HepG2 (cell line): ENCODE measurements around the gene SMC1B. TPM values are rescaled to one million over a fixed set of nuclear protein-coding genes. Genes with fewer than 3 reads are reported as not detected.
A peak's percentile ranks its signal among the peaks of the same experiment; 100 is the strongest.

Experiments
- DNMT1 ChIP-seq: sonication (generic); formaldehyde crosslinking; IDR thresholded peaks from 2 replicates; pipeline ENCODE4 v1.5.1; 2020; ENCODE audit warnings: mild to moderate bottlenecking, missing genetic modification reagents
- ELF4 ChIP-seq: sonication (generic); formaldehyde crosslinking; IDR thresholded peaks from 2 replicates; pipeline ENCODE4 v1.5.0; 2020; ENCODE audit warnings: missing genetic modification reagents, mild to moderate bottlenecking, moderate library complexity, borderline replicate concordance
- GATAD1 ChIP-seq: IDR thresholded peaks from 2 replicates; pipeline ENCODE4 v1.6.1; 2016; ENCODE audit warnings: missing genetic modification reagents, missing compliant biosample characterization
- HIVEP1 ChIP-seq: sonication (generic); formaldehyde crosslinking; IDR thresholded peaks from 2 replicates; pipeline ENCODE4 v1.4.0; 2020; ENCODE audit warnings: mild to moderate bottlenecking, missing genetic modification reagents
- KLF9 ChIP-seq: IDR thresholded peaks from 2 replicates; pipeline ENCODE4 v1.6.1; 2016; ENCODE audit warnings: low read depth
- NR2F6 ChIP-seq, 2 experiments: IDR thresholded peaks; 2 replicates each; pipeline ENCODE4 v1.6.1; 2016; ENCODE audit warnings: antibody characterized with exemption in 1 of 2, mild to moderate bottlenecking in 1 of 2
- PLRG1 ChIP-seq: fragments of 450-650 bp; conservative IDR thresholded peaks from 2 replicates; pipeline ENCODE4 v1.6.1; 2016
- POLR2AphosphoS5 ChIP-seq: IDR thresholded peaks from 2 replicates; pipeline ENCODE4 v1.6.1; 2012; ENCODE audit warnings: low read depth, low read length
- SMC3 ChIP-seq: IDR thresholded peaks from 2 replicates; pipeline ENCODE4 v1.6.1; 2011; ENCODE audit warnings: low read length, improper control_type of control experiment
- SOX13 ChIP-seq, 3 experiments: fragments of 450-650 bp in 1 of 3; sonication (generic) in 1 of 3; formaldehyde crosslinking in 1 of 3; IDR thresholded peaks in 2 of 3; conservative IDR thresholded peaks in 1 of 3; 2 replicates each; pipeline versions ENCODE4 v1.5.0 to v1.6.1; 2016 to 2020; ENCODE audit warnings: antibody characterized with exemption in 1 of 3, mild to moderate bottlenecking in 1 of 3, missing compliant biosample characterization in 1 of 3, missing genetic modification reagents in 1 of 3, moderate library complexity in 1 of 3
- TOE1 ChIP-seq: sonication (generic); formaldehyde crosslinking; IDR thresholded peaks from 2 replicates; pipeline ENCODE4 v1.4.0; 2020; ENCODE audit warnings: mild to moderate bottlenecking, missing genetic modification reagents
- ZFP1 ChIP-seq: IDR thresholded peaks from 2 replicates; pipeline ENCODE4 v1.6.1; 2016
- ZNF232 ChIP-seq: sonication (generic); formaldehyde crosslinking; IDR thresholded peaks from 2 replicates; pipeline ENCODE4 v1.4.0; 2020; ENCODE audit warnings: missing genetic modification reagents, borderline replicate concordance
- ZNF329 ChIP-seq: sonication (generic); formaldehyde crosslinking; IDR thresholded peaks from 2 replicates; pipeline ENCODE4 v1.9.0; 2021; ENCODE audit warnings: low read depth, mild to moderate bottlenecking, missing genetic modification reagents
- ZNF562 ChIP-seq: sonication (generic); formaldehyde crosslinking; IDR thresholded peaks from 2 replicates; pipeline ENCODE4 v1.8.0; 2022; ENCODE audit warnings: missing genetic modification reagents, borderline replicate concordance
- ZNF619 ChIP-seq: sonication (generic); formaldehyde crosslinking; IDR thresholded peaks from 2 replicates; pipeline ENCODE4 v1.4.0; 2020; ENCODE audit warnings: mild to moderate bottlenecking, missing genetic modification reagents
- ZNF652 ChIP-seq: IDR thresholded peaks from 2 replicates; pipeline ENCODE4 v1.6.1; 2016; ENCODE audit warnings: low read depth, borderline replicate concordance
- ZNF772 ChIP-seq: sonication (generic); formaldehyde crosslinking; IDR thresholded peaks from 2 replicates; pipeline ENCODE4 v1.5.0; 2020; ENCODE audit warnings: mild to moderate bottlenecking, missing genetic modification reagents
- ZNF782 ChIP-seq: sonication (generic); formaldehyde crosslinking; IDR thresholded peaks from 2 replicates; pipeline ENCODE4 v1.4.0; 2020; ENCODE audit warnings: missing genetic modification reagents, mild to moderate bottlenecking, borderline replicate concordance
- ZSCAN21 ChIP-seq: sonication (generic); formaldehyde crosslinking; IDR thresholded peaks from 2 replicates; pipeline ENCODE4 v1.8.0; 2022; ENCODE audit warnings: mild to moderate bottlenecking, missing genetic modification reagents, moderate library complexity, borderline replicate concordance
- polyA plus RNA-seq, 8 experiments: library from polyadenylated mRNA; depleted of rRNA in 3 of 8; stranded (reverse) in 7 of 8; unstranded in 1 of 8; fragments of >200 nt; fragmentation: Illumina TruSeq in 4 of 8; extraction: Trizol in 4 of 8; gene quantifications; 2 replicates each; pipeline versions ENCODE4 v1.2.1 to v1.2.3, GENCODE V29; 2011 to 2016; ENCODE audit warnings: low read depth in 4 of 8, missing spikeins in 1 of 8, mixed read lengths in 1 of 8; ENCODE audit not compliant: insufficient read depth in 1 of 8
- total RNA-seq, 5 experiments: library from RNA; depleted of rRNA; stranded (reverse); fragments of >200 nt; fragmentation: Illumina TruSeq; extraction: Trizol; gene quantifications; 2 replicates each; pipeline ENCODE4 v1.2.3, GENCODE V29; 2016; ENCODE audit warnings: low read depth in 1 of 5
- TF ChIP-seq, protein P1 (sequence below): sonication (generic); formaldehyde crosslinking; IDR thresholded peaks from 2 replicates; pipeline ENCODE4 v1.8.1; 2022; ENCODE audit warnings: mild to moderate bottlenecking, missing genetic modification reagents
- TF ChIP-seq, protein P2 (sequence below): sonication (generic); formaldehyde crosslinking; IDR thresholded peaks from 2 replicates; pipeline ENCODE4 v1.5.0; 2020; ENCODE audit warnings: missing genetic modification reagents
- TF ChIP-seq, protein P3 (sequence below): sonication (generic); formaldehyde crosslinking; IDR thresholded peaks from 2 replicates; pipeline ENCODE4 v1.8.1; 2022; ENCODE audit warnings: low read depth, mild to moderate bottlenecking, missing genetic modification reagents
- TF ChIP-seq, protein P4 (sequence below): sonication (generic); formaldehyde crosslinking; IDR thresholded peaks from 2 replicates; pipeline ENCODE4 v1.4.0; 2020; ENCODE audit warnings: missing genetic modification reagents, mild to moderate bottlenecking, borderline replicate concordance

SMC1B gene
- total and polyA plus RNA-seq, 2 of the 13 experiments (the other 11 are each of a cell fraction or from before 2014, with no cell fraction given) = not detected

DNA sequence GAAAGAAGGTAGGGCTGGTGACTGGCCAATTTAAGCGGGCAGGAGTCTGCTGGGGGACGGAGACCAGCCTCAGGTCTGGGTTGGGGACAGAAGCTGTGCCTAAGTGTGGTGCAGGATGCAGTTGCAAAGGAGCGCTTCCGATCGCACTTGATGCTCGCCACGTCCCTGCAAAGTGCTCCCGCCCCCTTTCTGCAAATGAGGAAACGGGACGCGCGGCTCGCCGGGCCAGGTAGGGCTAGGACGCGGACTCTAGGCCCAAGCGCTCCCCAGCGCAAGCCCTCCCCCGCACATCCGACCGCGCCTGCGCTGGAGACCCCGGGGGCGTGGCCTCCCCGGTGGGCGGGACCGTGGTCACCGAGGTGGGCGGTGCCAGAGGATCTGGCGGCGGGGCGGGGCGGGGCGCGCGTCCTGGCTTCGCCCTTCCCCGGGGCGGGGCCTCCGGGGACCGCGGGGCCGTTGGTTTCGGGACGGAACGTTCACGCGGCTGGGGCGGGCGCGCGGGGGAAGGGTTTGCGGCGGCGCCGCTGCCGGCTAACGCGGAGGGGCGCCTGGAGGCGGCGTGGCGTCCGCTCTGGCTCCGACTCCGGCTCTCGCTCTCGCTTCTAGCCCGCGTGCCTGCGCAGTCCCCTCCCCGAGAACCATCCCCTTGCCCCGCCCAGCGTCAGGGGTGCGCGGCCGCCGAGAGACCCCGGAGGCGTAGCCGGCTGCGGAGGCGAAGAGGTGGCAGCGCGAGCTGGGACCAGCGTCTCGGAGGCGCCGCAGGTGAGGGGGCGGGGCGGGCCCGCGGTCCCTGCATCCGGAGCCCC is 103.8 kb downstream of the SMC1B start, which contains the start of gene FAM118A (continued):
- no peak for TF ChIP-seq ZNF232
- TF ChIP-seq, protein P1, sequence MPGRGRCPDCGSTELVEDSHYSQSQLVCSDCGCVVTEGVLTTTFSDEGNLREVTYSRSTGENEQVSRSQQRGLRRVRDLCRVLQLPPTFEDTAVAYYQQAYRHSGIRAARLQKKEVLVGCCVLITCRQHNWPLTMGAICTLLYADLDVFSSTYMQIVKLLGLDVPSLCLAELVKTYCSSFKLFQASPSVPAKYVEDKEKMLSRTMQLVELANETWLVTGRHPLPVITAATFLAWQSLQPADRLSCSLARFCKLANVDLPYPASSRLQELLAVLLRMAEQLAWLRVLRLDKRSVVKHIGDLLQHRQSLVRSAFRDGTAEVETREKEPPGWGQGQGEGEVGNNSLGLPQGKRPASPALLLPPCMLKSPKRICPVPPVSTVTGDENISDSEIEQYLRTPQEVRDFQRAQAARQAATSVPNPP = 0 out of 2 replicates have a peak, but pooled peaks have one; percentile 58
- no peak for TF ChIP-seq SOX13 (IDR thresholded peaks at IDR 0.05)
- TF ChIP-seq SOX13 (CRISPR knock-in tag; conservative IDR thresholded peaks at IDR 0.05 in 1 of 2, IDR thresholded peaks at IDR 0.05 in 1 of 2) = no peak
- TF ChIP-seq ZNF772 = peak; percentile 36; the same call in 1 of the 2 replicates
- no peak for TF ChIP-seq SMC3
- TF ChIP-seq, protein P2, sequence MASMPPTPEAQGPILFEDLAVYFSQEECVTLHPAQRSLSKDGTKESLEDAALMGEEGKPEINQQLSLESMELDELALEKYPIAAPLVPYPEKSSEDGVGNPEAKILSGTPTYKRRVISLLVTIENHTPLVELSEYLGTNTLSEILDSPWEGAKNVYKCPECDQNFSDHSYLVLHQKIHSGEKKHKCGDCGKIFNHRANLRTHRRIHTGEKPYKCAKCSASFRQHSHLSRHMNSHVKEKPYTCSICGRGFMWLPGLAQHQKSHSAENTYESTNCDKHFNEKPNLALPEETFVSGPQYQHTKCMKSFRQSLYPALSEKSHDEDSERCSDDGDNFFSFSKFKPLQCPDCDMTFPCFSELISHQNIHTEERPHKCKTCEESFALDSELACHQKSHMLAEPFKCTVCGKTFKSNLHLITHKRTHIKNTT (CRISPR knock-in tag) = no peak
- peak; percentile 34; the same call in 1 of the 2 replicates for TF ChIP-seq ZNF329 (CRISPR knock-in tag)
- no peak; the same call in 1 of the 2 replicates for TF ChIP-seq DNMT1 (CRISPR knock-in tag)
- no peak for TF ChIP-seq KLF9 (CRISPR knock-in tag)
- TF ChIP-seq ZNF562 = no peak
- TF ChIP-seq, protein P3, sequence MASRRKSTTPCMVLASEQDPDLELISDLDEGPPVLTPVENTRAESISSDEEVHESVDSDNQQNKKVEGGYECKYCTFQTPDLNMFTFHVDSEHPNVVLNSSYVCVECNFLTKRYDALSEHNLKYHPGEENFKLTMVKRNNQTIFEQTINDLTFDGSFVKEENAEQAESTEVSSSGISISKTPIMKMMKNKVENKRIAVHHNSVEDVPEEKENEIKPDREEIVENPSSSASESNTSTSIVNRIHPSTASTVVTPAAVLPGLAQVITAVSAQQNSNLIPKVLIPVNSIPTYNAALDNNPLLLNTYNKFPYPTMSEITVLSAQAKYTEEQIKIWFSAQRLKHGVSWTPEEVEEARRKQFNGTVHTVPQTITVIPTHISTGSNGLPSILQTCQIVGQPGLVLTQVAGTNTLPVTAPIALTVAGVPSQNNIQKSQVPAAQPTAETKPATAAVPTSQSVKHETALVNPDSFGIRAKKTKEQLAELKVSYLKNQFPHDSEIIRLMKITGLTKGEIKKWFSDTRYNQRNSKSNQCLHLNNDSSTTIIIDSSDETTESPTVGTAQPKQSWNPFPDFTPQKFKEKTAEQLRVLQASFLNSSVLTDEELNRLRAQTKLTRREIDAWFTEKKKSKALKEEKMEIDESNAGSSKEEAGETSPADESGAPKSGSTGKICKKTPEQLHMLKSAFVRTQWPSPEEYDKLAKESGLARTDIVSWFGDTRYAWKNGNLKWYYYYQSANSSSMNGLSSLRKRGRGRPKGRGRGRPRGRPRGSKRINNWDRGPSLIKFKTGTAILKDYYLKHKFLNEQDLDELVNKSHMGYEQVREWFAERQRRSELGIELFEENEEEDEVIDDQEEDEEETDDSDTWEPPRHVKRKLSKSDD (CRISPR knock-in tag) = 0 out of 2 replicates have a peak, but pooled peaks have one; percentile 16
- TF ChIP-seq ELF4 (CRISPR knock-in tag) = no peak
- TF ChIP-seq ZNF619 (CRISPR knock-in tag) = no peak
- no peak; the same call in 1 of the 2 replicates for TF ChIP-seq ZFP1 (CRISPR knock-in tag)
- no peak for TF ChIP-seq ZNF782 (CRISPR knock-in tag)
- TF ChIP-seq, protein P4, sequence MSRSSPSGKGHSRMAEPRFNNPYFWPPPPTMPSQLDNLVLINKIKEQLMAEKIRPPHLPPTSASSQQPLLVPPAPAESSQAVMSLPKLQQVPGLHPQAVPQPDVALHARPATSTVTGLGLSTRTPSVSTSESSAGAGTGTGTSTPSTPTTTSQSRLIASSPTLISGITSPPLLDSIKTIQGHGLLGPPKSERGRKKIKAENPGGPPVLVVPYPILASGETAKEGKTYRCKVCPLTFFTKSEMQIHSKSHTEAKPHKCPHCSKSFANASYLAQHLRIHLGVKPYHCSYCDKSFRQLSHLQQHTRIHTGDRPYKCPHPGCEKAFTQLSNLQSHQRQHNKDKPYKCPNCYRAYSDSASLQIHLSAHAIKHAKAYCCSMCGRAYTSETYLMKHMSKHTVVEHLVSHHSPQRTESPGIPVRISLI (CRISPR knock-in tag) = no peak
- TF ChIP-seq GATAD1 (CRISPR knock-in tag) = peak; percentile 86
- TF ChIP-seq TOE1 (CRISPR knock-in tag) = 0 out of 2 replicates have a peak, but pooled peaks have one; percentile 32
- no peak for TF ChIP-seq ZNF652 (CRISPR knock-in tag)
- TF ChIP-seq HIVEP1 (CRISPR knock-in tag) = no peak
- no peak for TF ChIP-seq PLRG1
- TF ChIP-seq POLR2AphosphoS5 = peak; percentile 74
- no peak for TF ChIP-seq NR2F6 (IDR thresholded peaks at IDR 0.05)
- TF ChIP-seq NR2F6 (CRISPR knock-in tag; IDR thresholded peaks at IDR 0.05) = no peak
- 0 out of 2 replicates have a peak, but pooled peaks have one; percentile 65 for TF ChIP-seq ZSCAN21 (CRISPR knock-in tag)
